Duodenal mucosa (tissue), 2 donors: ENCODE results near the gene FNDC4.
A peak's percentile ranks its signal among the peaks of the same experiment; 100 is the strongest.

ENCODE experiments used
- H3K27ac ChIP-seq: one replicate; pipeline ENCODE4 v1.7.0; 2013; ENCODE audit warnings: low read depth, low read length
- H3K27me3 ChIP-seq, 2 donors: one replicate each; pipeline ENCODE4 v1.7.0; 2013; ENCODE audit warnings: low read length in 2 of 2, control low read depth in 1 of 2; ENCODE audit not compliant: insufficient read depth in 2 of 2, control insufficient read depth in 1 of 2
- H3K36me3 ChIP-seq, 2 donors: one replicate each; pipeline ENCODE4 v1.7.0; 2013; ENCODE audit warnings: low read length in 2 of 2, control low read depth in 1 of 2; ENCODE audit not compliant: insufficient read depth in 2 of 2, control insufficient read depth in 1 of 2
- H3K4me1 ChIP-seq, 2 donors: one replicate each; pipeline ENCODE4 v1.7.0; 2013; ENCODE audit warnings: low read length in 2 of 2, control low read depth in 1 of 2; ENCODE audit not compliant: insufficient read depth in 2 of 2, control insufficient read depth in 1 of 2
- H3K4me3 ChIP-seq, 2 donors: one replicate each; pipeline ENCODE4 v1.7.0; 2013; ENCODE audit warnings: low read length in 2 of 2, low read depth in 1 of 2
- H3K9ac ChIP-seq, 2 donors: one replicate each; pipeline ENCODE4 v1.7.0; 2013; ENCODE audit warnings: low read length in 2 of 2, low read depth in 1 of 2
- H3K9me3 ChIP-seq, 2 donors: one replicate each; pipeline ENCODE4 v1.7.0; 2013; ENCODE audit warnings: low read length in 2 of 2, control low read depth in 1 of 2; ENCODE audit not compliant: control insufficient read depth in 1 of 2

Gene FNDC4

DNA sequence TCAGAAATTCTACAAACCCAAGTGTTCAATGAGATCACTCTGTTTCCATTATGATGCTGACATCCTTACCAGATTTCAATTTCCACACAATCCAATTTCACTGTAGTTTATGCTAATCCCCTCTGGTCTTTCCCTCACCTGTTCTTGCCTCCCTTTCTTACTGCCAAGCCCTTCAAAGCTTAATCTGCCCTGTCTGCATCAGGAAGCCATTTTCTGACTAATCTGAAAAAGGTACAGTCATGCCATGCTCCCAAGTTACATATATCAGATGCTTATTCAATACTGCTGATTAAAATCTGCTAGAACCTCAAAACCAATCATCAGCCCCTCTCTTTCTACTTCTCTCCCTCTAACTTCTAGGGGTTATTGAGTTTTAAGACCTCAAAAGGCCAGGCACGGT, 43.9 kb downstream of the FNDC4 start:
- Histone ChIP-seq H3K9ac (no peak overlapping the region), H3K36me3 (peaks cover 6 to 38% of the 10 kb centered on the region in 2 donors), H3K4me3 (no peak overlapping the region), H3K4me1 (no peaks in the 10 kb centered on the region), H3K27me3 (no peaks in the 10 kb centered on the region), H3K9me3 (no peaks in the 10 kb centered on the region), H3K27ac (no peak overlapping the region)

DNA sequence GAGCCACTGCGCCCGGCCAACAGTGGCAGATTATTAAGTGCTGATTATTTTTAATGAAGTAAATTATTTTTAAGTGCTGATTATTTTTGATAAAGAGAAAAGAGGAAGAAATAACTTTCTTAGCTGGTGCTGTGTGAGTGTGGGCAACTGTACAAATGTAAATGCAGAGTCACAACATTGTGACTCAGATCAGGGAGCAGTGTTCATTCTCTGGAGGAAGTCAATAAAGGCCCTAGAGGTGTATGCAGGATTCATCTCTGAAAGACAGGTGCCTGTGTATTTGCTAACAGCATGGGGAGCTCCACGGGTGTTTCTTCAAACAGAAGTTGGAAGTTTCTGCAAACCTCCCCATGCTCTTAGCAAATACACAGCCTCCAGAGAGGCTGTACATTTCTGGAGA, 46.6 kb downstream of the FNDC4 start:
- Histone ChIP-seq H3K36me3 (peaks cover 6 to 30% of the 10 kb centered on the region in 2 donors), H3K27me3 (no peaks in the 10 kb centered on the region), H3K9me3 (no peaks in the 10 kb centered on the region), H3K4me3 (no peak overlapping the region), H3K4me1 (peaks cover 13 to 16% of the 10 kb centered on the region in 2 donors), H3K9ac (no peak overlapping the region), H3K27ac (no peak overlapping the region)

DNA sequence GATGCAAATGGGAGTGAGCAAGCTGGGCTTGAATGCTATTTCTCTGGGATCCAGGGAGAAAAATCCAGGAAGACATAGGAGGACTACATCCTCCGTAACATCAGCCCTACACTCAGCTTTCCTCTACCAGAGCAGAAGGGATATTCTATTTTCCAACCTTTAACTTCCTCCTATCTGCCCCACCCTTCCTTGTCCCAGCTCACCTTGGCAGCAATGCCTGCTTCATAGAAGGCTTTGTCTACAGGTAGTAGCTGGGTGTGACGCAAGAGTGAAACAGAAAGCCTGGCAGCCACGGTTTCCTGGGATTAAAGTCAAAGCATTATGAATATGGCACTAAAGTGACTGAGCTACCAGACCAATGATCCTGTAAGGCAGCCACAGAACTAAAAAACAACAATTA, 48.9 kb downstream of the FNDC4 start:
- H3K36me3 ChIP-seq = peaks cover 14 to 30% of the 10 kb centered on the region in 2 donors
- H3K9ac ChIP-seq = peak overlapping the region; percentile 72 to 77
- no peaks in the 10 kb centered on the region for H3K9me3 ChIP-seq
- H3K27me3 ChIP-seq = no peaks in the 10 kb centered on the region
- H3K27ac ChIP-seq = peak overlapping the region; percentile 94
- H3K4me1 ChIP-seq = peaks cover 16 to 17% of the 10 kb centered on the region in 2 donors
- H3K4me3 ChIP-seq = peak overlapping the region; percentile 65 to 72

DNA sequence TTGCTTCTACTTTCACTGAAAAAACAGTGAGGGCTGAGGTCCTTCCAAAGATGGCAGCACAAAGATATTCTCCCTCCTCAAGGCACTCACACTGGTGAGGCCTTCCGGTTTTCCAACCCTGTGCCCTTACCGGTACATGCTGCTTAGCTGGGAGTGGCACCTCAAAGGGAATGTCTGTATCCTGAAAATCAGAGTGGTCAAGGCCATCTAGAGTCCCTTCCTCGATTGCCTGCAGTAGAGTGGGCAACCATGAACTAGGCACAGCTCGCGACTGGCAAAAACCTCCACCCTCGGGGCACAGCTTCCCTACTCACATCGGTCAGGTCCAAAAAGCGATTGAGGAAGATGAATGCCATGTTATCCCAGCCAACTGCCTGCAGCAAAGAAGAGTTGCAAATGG, 49.4 kb downstream of the FNDC4 start:
- peak overlapping the region; percentile 94 for H3K27ac ChIP-seq
- peaks cover 18 to 34% of the 10 kb centered on the region in 2 donors for H3K36me3 ChIP-seq
- H3K27me3 ChIP-seq = no peaks in the 10 kb centered on the region
- H3K9ac ChIP-seq = peak overlapping the region; percentile 72 to 77
- H3K4me1 ChIP-seq = peaks cover 16 to 17% of the 10 kb centered on the region in 2 donors
- H3K4me3 ChIP-seq = peak overlapping the region; percentile 65 to 72
- H3K9me3 ChIP-seq = no peaks in the 10 kb centered on the region

DNA sequence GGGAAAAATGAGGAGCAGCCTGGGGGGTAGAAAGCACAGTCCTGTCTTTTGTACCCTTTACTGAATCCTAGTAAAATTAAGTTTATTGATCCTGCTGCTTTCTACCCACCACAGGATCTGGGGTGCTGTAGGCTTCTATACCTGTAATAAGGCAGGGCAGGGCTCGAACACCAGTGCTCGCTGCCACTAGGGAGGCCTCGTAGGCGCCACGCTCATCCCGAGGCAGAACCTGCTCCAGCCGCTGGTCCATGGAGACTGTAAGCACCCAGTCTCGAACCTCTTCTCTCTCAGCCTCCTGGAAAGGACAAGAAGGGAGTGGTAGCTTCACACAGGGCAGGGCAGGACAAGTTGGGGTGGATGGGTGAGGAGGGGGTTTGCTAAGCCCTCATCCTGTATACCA, 49.8 kb downstream of the FNDC4 start:
- peak overlapping the region; percentile 72 to 77 for H3K9ac ChIP-seq
- H3K4me1 ChIP-seq = peaks cover 16 to 17% of the 10 kb centered on the region in 2 donors
- H3K9me3 ChIP-seq = no peaks in the 10 kb centered on the region
- H3K27ac ChIP-seq = peak overlapping the region; percentile 94
- H3K4me3 ChIP-seq = peak overlapping the region; percentile 65 to 72
- H3K36me3 ChIP-seq = peaks cover 23 to 39% of the 10 kb centered on the region in 2 donors
- H3K27me3 ChIP-seq = no peaks in the 10 kb centered on the region

DNA sequence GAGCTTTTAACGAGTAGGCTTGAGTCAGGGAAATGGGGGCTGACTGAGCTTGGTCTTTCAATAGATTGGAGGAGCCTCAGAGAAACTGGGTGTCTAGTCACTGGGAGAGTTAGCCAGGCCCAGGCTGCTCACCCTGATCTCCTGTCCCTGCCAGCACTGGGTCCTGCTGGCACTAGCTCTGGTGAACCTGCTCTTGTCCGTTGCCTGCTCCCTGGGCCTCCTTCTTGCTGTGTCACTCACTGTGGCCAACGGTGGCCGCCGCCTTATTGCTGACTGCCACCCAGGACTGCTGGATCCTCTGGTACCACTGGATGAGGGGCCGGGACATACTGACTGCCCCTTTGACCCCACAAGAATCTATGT, 52.1 kb downstream of the FNDC4 start:
- H3K27me3 ChIP-seq = no peaks in the 10 kb centered on the region
- H3K9ac ChIP-seq = peak overlapping the region; percentile 72 to 75
- no peak overlapping the region for H3K27ac ChIP-seq
- H3K4me1 ChIP-seq = peaks cover 16 to 17% of the 10 kb centered on the region in 2 donors
- peak overlapping the region; percentile 45 to 69 for H3K4me3 ChIP-seq
- no peaks in the 10 kb centered on the region for H3K9me3 ChIP-seq
- peaks cover 27 to 45% of the 10 kb centered on the region in 2 donors for H3K36me3 ChIP-seq

DNA sequence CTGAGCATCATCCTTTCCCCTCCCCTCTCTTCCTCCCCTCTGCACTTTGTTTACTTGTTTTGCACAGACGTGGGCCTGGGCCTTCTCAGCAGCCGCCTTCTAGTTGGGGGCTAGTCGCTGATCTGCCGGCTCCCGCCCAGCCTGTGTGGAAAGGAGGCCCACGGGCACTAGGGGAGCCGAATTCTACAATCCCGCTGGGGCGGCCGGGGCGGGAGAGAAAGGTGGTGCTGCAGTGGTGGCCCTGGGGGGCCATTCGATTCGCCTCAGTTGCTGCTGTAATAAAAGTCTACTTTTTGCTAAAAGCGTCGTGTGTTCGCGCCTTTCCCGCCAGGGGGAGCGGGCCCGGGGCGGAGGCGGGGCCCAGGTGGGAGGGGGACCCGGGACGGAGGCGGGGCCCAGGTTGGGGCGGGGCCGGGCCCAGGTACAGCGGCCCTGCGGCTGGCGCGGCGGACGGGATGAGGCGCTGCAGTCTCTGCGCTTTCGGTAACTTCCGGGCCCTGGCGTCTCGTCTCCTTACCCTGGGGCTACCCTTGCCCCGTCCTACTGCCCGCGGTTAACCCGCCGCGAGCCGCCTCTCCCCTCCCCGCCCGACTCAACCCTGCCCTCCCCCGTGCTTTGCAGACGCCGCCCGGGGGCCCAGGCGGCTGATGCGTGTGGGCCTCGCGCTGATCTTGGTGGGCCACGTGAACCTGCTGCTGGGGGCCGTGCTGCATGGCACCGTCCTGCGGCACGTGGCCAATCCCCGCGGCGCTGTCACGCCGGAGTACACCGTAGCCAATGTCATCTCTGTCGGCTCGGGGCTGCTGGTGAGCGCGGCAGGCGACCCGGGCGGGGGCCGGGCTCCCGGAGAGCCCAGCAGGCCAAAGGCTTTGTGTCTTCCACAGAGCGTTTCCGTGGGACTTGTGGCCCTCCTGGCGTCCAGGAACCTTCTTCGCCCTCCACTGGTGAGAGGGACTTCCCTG, 52.8 kb downstream of the FNDC4 start, which contains the start of gene KRTCAP3:
KRTCAP3 (plus strand) TSS at position 424 of the 962 bp plus-strand sequence; CDS start at position 456, 32 bp downstream.
- H3K27me3 ChIP-seq = no peaks in the 10 kb centered on the region
- no peak within 1 kb of the TSS for H3K27ac ChIP-seq
- no peaks in the 10 kb centered on the region for H3K9me3 ChIP-seq
- H3K36me3 ChIP-seq = peaks cover 25 to 45% of the 10 kb centered on the region in 2 donors
- H3K4me1 ChIP-seq = peaks cover 16 to 17% of the 10 kb centered on the region in 2 donors
- peak within 1 kb of the TSS; percentile 45 to 69 for H3K4me3 ChIP-seq
- peak within 1 kb of the TSS; percentile 72 to 75 for H3K9ac ChIP-seq
